Measurements from ENCODE around the gene GRAPL.
"Not testable (repeated sequence)": the region's sequence is repeated elsewhere in the genome, so short reads cannot be mapped to it uniquely, and the experiment has no call there.

The GRAPL gene

DNA sequence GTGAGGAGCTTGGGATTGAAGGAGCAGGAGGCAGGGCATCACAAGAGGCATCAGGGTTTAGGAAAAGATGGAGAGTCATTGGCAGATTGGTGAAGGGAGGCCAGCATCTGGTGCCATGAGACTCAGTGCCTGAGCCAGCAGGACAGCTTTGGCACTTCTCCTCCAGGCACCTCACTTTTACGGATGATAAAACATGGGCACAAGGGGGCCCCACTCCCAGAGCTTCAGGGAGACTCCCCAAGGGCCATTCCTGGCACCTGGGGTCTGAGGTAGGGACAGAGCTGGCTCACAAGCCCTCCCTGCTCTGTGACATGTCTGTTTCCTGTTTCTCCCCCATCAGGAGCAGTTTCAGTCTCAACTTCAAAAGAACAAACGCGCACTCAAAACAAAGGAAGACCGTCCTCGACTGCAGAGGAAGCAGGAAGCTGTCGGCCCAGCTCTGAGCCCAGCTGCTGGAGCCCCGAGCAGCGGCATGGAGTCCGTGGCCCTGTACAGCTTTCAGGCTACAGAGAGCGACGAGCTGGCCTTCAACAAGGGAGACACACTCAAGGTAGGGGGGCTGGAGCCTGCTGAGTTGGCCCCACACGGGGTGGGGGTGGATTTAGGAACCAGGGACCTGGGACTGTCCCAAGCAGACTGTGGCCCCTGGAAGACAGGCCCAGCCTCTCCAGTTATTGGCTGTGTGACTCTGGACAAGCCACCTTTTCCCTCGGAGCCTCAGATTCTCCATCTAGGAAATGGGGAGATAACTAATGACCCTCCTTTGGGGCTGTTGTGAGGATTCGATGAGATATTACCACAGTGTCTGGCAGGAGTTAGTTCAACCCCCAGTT is at the start of gene GRAPL:
Gene GRAPL (plus strand): TSS at position 442 of the 833 bp plus-strand sequence. CDS start 31 bp downstream, at position 473.
- DNase-seq = not testable (repeated sequence)

DNA sequence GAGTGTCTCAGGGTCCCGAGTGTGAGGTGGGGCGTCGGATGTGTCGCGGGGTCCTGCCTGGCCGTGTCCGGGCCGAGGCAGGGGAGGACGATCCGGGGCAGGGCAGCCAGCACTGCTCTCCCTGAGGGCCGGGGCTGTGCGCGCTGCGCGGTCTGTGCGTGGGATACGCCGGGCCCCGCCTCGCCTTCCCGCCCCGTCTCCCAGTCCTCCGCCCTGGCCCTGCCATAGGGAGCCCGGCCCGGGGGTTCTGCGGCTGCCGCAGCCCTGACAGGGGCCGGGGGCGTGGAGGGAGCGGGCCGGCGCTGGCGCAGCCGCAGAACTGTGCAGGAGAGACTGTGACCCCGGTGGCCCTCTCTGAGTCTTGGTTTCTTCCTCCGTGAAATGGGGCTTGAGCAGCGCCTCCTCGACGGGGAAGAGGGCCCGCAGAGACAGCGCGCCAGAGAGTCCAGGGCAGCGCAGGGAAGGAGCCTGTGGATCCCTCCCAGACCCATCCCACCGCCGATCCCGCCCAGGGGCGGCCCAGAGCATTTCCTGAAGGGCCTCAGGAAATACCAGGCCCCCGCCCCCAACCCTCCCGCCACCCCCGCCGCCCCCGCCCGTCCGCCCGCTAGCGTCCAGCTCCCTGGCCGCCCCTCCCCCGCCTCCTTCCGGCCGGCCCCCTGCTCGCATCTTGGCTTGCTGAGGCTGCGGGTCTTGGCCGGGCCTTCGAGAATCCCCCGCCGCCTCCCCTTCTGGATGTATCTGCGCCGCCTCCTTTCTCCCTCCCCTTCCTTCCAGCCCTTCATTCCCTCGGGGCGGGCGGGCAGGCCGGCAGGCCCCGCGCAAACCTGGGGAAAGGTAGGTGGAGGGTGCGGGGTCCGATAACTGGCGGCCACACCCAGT is 38.3 kb upstream of the GRAPL start:
- DNase-seq = not testable (repeated sequence)

DNA sequence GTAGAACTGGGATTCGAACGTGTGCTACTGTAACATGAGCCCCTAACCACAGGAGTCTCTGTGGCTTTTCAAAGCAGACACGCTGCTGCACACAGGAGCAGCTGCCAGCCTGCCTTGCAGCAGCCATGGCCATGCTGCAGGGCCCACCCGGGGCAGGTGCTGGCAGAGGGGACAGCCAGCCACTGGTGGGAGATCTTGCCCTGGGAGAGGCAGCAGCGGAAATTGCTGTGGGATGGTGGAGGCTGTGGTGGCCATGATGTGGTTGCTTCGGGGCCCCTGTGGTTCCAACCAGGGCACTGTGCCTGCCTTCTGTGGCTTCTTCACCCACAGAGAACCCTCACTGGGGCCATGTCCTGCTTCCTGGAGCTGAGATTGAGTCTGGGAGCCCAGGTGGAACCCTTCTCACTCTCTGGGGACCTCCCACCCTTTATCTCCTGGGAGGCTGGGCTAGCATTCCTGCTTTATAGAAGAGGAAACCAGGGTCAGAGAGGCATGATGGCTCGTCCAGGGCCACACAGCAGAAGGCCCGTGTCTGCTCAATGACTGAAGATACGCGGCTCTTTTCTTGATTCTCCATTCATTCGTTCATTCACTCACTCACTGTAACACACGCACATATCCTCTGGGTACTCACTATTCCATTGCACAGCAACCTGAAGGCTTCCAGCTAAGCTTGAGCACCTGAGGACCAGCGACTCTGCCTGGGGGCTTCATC is 37.2 kb upstream of the GRAPL start:
- DNase-seq = not testable (repeated sequence)

DNA sequence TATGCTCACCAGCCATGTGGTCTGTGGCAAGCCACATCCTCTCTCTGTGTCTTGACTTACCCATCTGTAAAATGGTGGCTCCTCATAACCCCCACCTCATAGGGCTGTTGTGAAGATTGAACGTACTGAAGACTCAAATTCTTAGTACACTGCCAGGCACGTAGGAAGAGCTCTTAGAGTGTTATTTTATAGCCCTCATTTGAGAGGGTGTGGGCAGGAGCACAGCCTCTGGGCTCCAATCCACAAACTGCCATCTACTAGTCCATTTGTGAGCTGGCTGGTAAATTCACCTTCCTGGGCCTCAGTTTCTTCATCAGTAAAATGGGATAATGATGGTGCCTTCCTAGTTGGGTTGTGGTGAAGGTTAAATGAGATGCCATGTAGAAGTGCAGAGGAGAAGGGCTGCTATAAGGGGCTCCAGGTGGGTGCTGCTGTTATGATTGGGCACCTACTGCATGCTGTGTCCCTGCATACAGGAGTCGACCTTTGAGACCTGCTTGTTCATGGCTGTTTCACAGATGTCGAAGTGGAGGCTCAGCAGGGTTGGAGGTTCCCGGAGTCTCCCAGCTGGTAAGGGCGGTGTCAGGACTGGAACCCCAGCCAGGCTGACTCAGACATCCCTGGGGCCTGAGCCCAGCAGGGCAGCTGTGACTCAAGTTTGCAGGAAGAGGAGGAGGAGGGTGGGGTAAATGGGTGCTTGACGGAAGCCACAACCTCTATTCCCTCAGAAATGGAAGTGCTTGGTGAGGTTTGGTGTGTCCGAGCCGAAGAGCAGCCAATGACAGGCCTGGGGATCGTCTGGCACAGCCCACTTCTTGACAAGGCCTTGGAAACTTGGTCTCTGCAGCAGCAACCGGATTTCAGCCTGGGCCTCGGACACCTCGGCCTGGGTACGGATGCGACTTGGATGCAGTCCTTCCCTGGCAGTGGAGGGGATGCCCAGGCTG is 34.4 kb upstream of the GRAPL start:
- peak; percentile 54 for DNase-seq

DNA sequence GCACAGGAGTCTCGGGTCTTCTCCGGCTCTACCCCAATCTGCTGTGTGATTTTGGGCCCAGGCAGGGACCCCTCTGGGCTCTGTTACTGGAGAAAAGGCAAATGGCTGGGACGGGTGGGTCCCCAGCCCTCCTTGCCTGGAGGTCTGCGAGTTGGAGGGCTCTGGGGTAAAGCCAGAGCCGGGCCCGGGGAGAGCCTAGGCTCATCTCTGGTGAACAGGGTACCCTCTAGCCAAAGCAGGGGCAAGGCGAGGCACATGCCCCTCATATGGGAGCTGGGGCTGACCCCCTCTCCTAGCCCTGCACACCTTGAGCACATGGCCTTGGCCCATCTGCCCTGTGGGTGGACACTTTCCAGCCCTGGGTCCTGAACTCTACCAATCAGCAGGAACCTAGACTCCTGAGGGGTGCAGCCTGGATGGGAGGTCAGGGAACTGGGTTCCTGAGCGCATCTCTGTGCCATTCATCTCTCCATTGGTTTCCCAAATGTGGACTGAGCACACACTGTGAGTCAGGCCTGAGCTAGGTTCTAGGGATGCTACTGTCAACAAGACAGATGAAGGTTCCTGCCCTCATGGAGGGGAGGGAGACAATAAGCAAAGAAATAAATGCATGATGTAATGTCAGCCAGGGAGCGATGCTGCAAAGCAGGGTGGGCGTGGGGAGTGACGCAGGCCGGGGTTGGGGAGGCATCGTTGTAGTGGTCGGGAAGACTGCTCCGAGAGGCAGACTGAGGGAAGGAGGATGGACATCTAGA is 33.5 kb upstream of the GRAPL start:
- DNase-seq = not testable (repeated sequence)

DNA sequence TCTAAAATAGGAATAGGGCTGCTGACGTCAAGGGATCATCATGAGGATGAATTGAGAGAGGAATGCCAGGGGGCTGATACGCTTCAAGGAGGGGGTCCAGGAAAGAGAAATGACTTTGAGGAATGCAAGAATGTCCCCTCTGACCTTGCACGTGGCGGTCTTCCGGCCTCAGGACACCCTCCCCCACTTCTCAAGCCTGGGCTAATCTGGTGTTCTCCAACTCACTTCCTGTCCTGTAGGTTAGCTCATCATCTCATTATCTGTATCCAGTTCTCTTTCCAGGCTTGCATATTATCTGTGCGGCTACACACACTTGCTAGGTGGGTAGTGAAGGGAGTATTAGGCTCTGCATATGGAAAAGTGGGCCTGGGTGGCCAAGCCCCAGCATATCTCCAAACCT is 18.9 kb upstream of the GRAPL start:
- peak; percentile 25 for DNase-seq

DNA sequence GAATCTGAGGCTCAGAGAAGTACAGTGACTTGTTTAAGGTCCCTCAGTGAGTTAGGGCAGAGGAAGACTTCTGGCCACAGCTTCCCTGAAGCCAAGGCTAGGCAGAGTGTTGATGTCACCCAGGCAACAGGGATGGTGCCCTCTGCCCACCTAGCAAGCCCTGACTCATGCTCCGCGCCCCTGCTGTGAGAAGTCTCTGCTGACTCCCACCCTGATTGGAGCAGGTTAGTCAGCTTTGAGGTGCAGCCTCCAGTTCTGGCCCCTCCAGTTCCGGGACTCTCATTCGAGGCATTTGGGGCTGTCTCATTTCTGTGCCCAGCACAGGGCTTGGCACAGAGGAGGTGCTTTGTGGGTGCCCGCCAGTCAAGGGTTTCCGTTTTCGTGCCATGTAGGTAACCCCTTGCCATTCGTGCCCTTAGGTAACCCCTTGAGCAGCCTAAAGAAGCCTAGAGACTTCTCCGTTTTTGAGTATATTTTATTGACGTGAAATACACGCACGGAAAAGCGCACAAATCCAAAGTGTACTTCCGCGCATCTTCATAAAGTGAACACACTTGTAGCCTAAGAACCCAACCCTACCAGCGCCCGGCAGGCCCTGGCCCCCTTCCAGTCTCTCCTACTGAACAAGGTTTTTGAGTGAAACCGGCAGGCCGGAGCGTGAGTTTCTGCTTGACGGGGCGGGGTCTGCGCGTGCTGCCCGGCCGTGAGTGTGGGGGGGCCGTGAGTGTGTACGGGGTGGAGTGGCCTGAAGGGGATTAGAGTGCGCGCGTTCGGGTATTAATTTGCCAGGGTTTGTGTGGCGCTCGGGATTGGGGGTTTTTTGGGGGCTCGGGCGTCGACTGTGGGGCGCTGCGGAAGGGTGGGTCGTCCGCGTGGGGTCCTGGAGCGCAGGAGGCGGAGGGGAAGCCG is 16.9 kb upstream of the GRAPL start:
- DNase-seq = not testable (repeated sequence)

DNA sequence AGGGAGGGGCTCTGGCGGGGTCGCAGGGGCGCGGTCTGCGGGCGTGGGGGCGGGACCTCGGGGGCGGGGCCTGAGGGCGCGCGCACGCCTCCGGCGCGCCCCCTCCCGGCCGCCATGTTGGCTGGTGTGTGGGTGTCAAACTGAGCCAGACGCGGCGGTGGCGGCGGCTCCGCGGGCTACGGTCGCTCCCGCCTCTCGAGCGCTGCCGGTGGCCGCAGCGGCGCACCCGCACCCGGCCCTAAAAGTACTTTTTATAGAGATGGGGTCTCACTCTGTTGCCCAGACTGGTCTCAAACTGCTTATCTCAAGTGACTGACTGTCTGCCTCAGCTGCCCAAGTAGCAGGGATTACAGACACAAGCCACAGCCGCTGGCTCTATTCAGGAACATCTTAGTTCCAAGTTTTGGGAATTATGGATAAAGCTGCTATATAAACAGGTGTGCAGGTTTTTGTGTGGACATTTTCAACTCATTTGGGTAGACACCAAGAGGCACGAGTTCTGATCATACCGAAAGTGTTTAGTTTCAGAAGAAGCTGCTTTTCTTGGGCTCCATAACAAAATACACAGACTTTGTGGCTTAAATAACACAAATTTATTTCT is 16.2 kb upstream of the GRAPL start:
- DNase-seq = peak; percentile 54

DNA sequence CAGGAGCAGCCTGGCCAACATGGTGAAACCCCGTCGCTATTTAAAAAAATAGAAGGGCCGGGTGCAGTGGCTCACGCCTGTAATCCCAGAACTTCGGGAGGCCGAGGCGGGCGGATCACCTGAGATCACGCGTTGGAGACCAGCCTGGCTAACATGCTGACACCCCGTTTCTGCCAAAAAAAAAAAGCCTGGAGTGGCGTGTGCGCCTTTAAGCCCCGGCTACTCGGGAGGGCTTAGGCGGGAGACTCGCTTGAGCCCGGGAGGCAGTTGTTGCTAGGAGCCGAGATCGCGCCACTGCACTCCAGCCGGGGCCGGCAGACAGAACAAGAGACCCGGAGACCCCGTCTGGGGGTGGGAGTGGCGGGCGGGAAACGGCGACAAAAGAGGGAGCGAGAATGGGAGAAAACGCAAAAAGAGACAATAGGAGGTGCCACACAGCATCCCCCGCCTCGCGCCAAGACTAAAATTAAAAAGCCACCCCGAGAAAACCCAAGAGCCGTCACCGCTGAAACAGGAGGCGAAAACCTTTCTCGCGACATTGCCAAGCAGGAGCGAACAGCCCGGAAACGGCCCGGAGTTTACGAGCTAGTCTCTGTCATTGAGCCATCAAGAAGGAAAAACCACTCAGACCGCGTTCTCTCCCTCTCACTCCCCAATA is 15.5 kb upstream of the GRAPL start:
- peak; percentile 93 for DNase-seq

DNA sequence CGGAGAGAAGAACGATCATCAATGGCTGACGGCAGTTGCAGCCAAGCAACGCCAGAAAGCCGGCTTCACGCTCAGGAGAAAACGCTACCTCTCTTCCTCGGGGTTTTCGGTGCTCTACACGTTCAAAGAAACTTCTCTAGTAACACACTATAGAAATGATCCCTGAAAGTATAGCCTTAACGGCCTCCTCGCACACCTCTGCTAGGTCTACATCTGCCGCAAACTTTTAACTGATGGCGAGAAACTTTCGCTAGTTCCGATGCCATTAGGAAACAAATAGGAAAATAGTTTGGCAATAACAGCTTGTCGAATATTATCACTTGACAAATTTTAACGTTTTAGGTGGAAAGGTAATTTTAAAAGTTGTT is 14.9 kb upstream of the GRAPL start:
- DNase-seq = peak; percentile 16

DNA sequence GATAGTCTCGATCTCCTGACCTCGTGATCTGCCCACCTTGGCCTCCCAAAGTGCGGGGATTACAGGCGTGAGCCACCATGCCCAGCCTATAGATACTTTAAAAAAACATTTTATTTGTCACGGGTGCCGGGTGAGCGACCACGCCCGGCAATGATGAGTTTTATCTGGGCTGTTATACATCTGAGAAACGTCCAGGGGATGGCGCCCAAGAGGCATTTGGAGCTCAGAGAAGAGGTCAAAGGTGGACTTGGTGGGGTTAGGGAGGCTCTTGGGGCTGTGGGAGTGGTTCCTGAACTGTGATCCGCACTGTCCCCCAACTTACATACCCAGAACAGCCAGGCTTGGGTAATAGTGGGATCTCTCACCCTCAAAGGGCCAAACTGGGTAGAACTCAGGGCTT is 8.7 kb upstream of the GRAPL start:
- not testable (repeated sequence) for DNase-seq

DNA sequence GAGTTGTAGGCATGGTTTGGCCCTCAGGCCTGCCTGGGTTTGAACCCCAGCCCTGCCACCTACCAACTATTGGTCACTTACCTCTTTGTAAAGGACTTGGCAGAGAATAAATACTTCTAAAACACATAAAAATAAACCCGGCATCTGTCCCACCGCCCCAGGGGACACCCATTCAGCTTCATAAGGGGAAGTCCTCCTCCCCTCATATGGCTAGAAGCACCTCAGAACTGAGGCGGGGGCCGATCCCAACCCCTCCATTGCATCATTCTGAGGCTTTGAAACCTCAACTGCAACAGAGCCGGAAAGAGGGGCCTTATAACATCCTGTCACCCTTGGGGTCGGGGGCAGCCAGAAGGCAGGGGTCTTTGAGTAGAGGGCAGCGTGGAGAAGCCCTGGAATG is 2.1 kb upstream of the GRAPL start:
- not testable (repeated sequence) for DNase-seq

DNA sequence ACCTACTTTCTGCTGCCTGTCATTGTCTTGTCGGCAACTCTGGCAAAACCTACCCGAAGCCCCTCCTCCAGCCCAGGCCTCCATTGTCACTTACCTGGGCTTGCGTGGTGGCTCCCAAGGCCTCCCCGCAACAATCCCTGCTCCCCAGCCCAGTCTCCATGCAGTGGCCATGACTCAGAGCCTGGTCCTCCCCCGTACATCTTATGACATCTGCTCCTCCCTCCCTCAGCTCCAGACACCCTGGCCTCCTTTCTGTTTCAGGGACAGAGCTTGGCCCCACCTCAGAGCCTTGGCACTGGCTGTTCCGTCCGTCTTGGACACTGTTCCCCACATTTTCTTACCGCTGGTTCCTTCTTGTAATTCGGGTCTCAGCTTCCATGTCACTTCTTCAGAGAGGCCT is 2.1 kb downstream of the GRAPL start:
- not testable (repeated sequence) for DNase-seq

DNA sequence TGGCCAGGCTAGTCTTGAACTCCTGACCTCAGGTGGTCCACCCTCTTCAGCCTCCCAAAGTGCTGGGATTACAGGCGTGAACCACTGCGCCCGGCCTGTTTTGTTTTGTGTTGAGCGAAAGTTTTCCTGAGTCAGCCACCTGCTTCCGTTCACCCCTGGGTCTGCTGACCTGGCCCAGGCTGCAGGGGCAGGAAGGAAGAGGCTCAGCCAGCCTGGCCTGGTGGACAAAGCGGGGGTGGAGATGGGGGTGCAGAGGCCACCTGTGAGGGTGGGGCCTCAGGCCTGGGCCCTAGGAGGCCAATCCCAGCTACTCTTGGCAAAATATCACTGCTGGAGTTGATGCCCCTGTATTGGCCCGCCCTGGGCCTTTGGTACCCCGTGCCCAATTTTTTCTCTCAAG is 3.7 kb downstream of the GRAPL start:
- DNase-seq = not testable (repeated sequence)

DNA sequence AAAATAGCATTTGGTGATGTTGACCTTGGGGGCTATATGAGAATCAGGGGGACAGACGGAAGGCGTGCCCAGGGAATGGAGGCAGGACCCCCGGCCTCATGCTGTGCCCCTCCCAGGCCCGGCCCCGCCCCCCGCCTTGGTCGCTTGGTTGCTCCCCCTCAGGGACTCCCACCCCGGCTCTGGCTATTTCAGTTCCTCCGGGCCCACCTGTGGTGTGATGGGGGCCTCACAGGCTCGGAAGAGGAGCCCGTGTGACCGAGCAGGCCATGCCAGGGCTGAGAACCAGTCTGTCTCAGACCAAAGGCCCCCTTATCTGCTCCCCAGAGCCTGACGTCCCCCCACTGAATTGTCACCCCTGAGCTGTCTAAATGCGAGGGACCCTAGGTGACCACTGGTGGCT is 4.4 kb downstream of the GRAPL start:
- DNase-seq = not testable (repeated sequence)

DNA sequence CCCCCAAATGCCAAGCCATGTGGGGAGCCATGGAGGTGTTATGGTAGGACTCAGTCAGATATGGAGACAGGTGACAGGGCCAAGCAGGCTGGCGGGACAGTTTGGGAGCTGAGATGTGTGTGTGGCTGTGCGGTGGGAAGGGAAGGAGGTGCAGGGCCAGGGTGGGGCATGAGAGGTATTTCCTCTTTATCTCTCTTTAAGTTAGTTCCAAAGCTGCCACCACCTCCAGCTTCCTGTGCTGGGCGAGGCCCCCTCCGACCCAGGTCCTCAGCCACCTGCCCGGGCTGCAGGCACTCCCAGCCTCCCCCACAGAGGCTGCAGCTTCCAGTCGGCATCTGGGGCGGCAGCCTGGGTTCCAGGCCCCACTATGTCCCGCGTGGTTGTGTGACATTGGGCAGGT is 6.4 kb downstream of the GRAPL start:
- DNase-seq = not testable (repeated sequence)

DNA sequence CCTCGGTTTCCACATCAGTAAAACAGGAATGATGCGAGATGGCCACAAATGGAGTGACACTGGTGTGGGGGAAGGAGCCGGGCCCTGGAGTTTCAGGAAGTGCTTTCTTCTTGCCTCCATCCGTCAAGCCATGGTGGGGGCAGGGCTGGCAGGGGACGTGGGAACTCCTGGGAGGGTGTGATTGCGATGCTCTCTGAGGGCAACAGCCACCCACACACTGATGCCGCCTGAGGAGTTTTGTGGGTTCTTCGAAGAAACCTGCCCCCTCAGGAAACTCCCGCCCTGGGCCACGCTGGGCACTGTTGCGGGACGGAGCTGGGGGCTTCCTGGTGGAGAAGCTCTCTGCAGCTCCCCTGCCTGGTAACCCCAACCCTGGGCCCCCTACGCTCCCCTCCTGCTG is 8.0 kb downstream of the GRAPL start:
- DNase-seq = not testable (repeated sequence)

DNA sequence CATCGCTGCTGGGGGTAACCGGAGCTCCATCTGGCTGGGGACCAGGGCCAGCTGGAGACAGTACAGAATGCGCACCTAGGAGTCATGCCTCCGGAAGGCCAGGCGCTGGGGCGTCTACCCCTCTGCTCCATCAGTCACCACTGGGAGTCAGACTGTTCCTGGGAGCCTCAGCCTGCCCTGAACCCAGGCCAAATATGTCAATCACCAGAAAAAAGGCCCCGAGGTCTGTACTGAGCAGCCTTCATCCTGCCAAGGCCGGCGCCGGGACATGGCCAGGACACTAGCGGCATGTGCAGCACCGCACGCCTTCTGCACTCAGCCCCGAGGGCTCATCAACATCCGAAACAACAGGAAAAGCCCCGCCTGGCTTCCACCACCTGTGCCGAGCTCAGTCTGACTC is 8.7 kb downstream of the GRAPL start:
- DNase-seq = not testable (repeated sequence)

DNA sequence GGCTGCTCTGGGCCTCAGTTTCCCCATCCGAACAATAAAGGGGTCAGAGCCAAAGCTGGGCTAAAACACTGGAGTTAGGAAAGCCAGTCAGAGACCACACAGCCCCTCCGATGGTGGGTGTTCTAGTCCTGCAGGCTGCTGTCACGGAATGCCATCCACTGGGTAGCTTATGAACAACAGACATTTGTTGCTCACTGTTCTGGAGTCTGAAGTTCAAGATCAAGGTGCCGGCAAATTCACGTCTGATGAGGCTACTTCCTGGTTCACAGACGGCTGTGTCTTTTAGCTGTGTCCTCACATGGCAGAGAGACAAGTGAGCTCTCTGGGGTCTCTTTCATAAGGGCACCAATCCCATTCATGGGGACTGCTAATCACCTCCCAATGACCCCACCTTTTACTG is 9.2 kb downstream of the GRAPL start:
- not testable (repeated sequence) for DNase-seq

All from fibroblast of skin of right biceps (primary cell).